HEK293T (cell line): ENCODE measurements around the gene COA5.

Experiments used
- CTCF ChIA-PET: fragments of 350-600 bp; formaldehyde crosslinking; extraction: SDS; loops from one replicate; lab custom pipeline; 2021; ENCODE audit warnings: antibody characterized with exemption, inconsistent platforms; lab: Yijun Ruan, JAX
- POLR2A ChIA-PET: fragments of 350-600 bp; formaldehyde crosslinking; extraction: SDS; loops from one replicate; lab custom pipeline; 2020; ENCODE audit warnings: antibody characterized with exemption, inconsistent platforms; lab: Yijun Ruan, JAX
- DNase-seq: peaks from one replicate; pipeline ENCODE4 v3.0.0; 2012; ENCODE audit warnings: mixed read lengths; ENCODE audit errors: extremely low spot score
- ARNT ChIP-seq: fragments of 450-650 bp; IDR thresholded peaks from 2 replicates; pipeline ENCODE4 v1.6.1; 2017; ENCODE audit warnings: mild to moderate bottlenecking
- BHLHE40 ChIP-seq: fragments of 450-650 bp; IDR thresholded peaks from 2 replicates; pipeline ENCODE4 v1.6.1; 2016; ENCODE audit warnings: mild to moderate bottlenecking, moderate library complexity, borderline replicate concordance
- CTBP1 ChIP-seq: fragments of 450-650 bp; IDR thresholded peaks from 2 replicates; pipeline ENCODE4 v1.6.1; 2016; ENCODE audit warnings: borderline replicate concordance
- ELF4 ChIP-seq: fragments of 450-650 bp; IDR thresholded peaks from 2 replicates; pipeline ENCODE4 v1.6.1; 2017; ENCODE audit warnings: antibody characterized with exemption
- FOXA1 ChIP-seq: fragments of 450-650 bp; IDR thresholded peaks from 2 replicates; pipeline ENCODE4 v1.6.1; 2016; ENCODE audit warnings: mild to moderate bottlenecking
- FOXK2 ChIP-seq: fragments of 450-650 bp; IDR thresholded peaks from 2 replicates; pipeline ENCODE4 v1.6.1; 2016; ENCODE audit warnings: mild to moderate bottlenecking
- FOXM1 ChIP-seq: fragments of 450-650 bp; IDR thresholded peaks from 2 replicates; pipeline ENCODE4 v1.6.1; 2017; ENCODE audit warnings: mild to moderate bottlenecking, borderline replicate concordance
- HDGF ChIP-seq: fragments of 450-650 bp; IDR thresholded peaks from 2 replicates; pipeline ENCODE4 v1.6.1; 2017; ENCODE audit warnings: antibody characterized with exemption, borderline replicate concordance
- L3MBTL2 ChIP-seq: fragments of 450-650 bp; conservative IDR thresholded peaks from 2 replicates; pipeline ENCODE4 v1.6.1; 2016; ENCODE audit warnings: mild to moderate bottlenecking
- LEF1 ChIP-seq: fragments of 450-650 bp; IDR thresholded peaks from 2 replicates; pipeline ENCODE4 v1.6.1; 2017; ENCODE audit warnings: mild to moderate bottlenecking, borderline replicate concordance
- NFRKB ChIP-seq: fragments of 450-650 bp; IDR thresholded peaks from 2 replicates; pipeline ENCODE4 v1.6.1; 2016; ENCODE audit warnings: mild to moderate bottlenecking, moderate library complexity
- PKNOX1 ChIP-seq: fragments of 450-650 bp; IDR thresholded peaks from 2 replicates; pipeline ENCODE4 v1.6.1; 2016
- SP1 ChIP-seq: fragments of 450-650 bp; IDR thresholded peaks from 2 replicates; pipeline ENCODE4 v1.6.1; 2017
- SUZ12 ChIP-seq: fragments of 450-650 bp; IDR thresholded peaks from 2 replicates; pipeline ENCODE4 v1.6.1; 2016; ENCODE audit warnings: mild to moderate bottlenecking
- TARDBP ChIP-seq: fragments of 450-650 bp; IDR thresholded peaks from 2 replicates; pipeline ENCODE4 v1.6.1; 2016
- ZNF384 ChIP-seq: fragments of 450-650 bp; IDR thresholded peaks from 2 replicates; pipeline ENCODE4 v1.6.1; 2016

COA5 gene

GRCh38 chr2:98573426-98573825, 34.9 kb downstream of the COA5 start:
- no peak for DNase-seq
- CTCF ChIA-PET, result no interaction called here
- TF ChIP-seq HDGF, result no peak
- no peak for TF ChIP-seq ZNF384
- no peak for TF ChIP-seq L3MBTL2
- no peak for TF ChIP-seq BHLHE40
- no peak for TF ChIP-seq ARNT
- POLR2A ChIA-PET, result no interaction called here

- ChIA-PET POLR2A (no interaction called here), CTCF (no interaction called here)
- DNase-seq, result no peak
- TF ChIP-seq FOXK2, result no peak
- TF ChIP-seq PKNOX1, result no peak
Observed at GRCh38 chr2:98572676-98573075, 35.6 kb downstream of the COA5 start.

GRCh38 chr2:98572211-98572610, 36.1 kb downstream of the COA5 start:
- no peak for DNase-seq
- ChIA-PET POLR2A (no interaction called here), CTCF (no interaction called here)
- TF ChIP-seq FOXK2, result no peak
- no peak for TF ChIP-seq HDGF
- no peak for TF ChIP-seq ZNF384
- TF ChIP-seq LEF1, result no peak
- TF ChIP-seq PKNOX1, result no peak
- TF ChIP-seq ARNT, result no peak
- TF ChIP-seq NFRKB, result no peak
- no peak for TF ChIP-seq SUZ12
- no peak for TF ChIP-seq SP1
- TF ChIP-seq BHLHE40, result no peak
- TF ChIP-seq ELF4, result no peak
- no peak for TF ChIP-seq TARDBP
- no peak for TF ChIP-seq CTBP1

- CTCF ChIA-PET, result interaction anchor here (0.9 to 1.1 kb wide), 2 partner anchors 12 to 21 kb away, joined by 3 read pairs; no protein-coding TSS in a partner anchor
- POLR2A ChIA-PET, result no interaction called here
- no peak for DNase-seq
- TF ChIP-seq L3MBTL2 (no peak), ARNT (no peak), SP1 (no peak), ELF4 (no peak), FOXA1 (no peak), NFRKB (no peak), FOXK2 (no peak), TARDBP (no peak), HDGF (no peak), LEF1 (no peak), CTBP1 (no peak), ZNF384 (no peak), FOXM1 (no peak), SUZ12 (no peak), PKNOX1 (no peak), BHLHE40 (no peak)
Observed at GRCh38 chr2:98571796-98572195, 36.5 kb downstream of the COA5 start.

GRCh38 chr2:98571121-98571701, 37.1 kb downstream of the COA5 start:
- ChIA-PET POLR2A (no interaction called here), CTCF (interaction anchor here (0.9 to 1.1 kb wide), 2 partner anchors 11 to 21 kb away, joined by 3 read pairs; no protein-coding TSS in a partner anchor)
- no peak for TF ChIP-seq HDGF
- TF ChIP-seq BHLHE40, result no peak
- TF ChIP-seq ARNT, result no peak
- TF ChIP-seq FOXA1, result no peak
- no peak for DNase-seq

GRCh38 chr2:98570356-98570755, 38.0 kb downstream of the COA5 start:
- DNase-seq, result no peak
- POLR2A ChIA-PET, result no interaction called here
- CTCF ChIA-PET, result no interaction called here
- TF ChIP-seq TARDBP (no peak), ARNT (no peak), SP1 (no peak), BHLHE40 (no peak), FOXA1 (no peak), SUZ12 (no peak), PKNOX1 (no peak), FOXK2 (no peak), HDGF (no peak), ZNF384 (no peak), NFRKB (no peak), LEF1 (no peak), CTBP1 (no peak), L3MBTL2 (no peak), FOXM1 (no peak)
